Urinary bladder (tissue), 4 donors: ENCODE measurements around the gene C1orf116. TPM values are rescaled to one million over a fixed set of nuclear protein-coding genes. Genes with fewer than 3 reads are reported as not detected.

Source experiments
- DNase-seq: peaks from one replicate; pipeline ENCODE4 v3.0.0-alpha.2; 2015; ENCODE audit errors: extremely low spot score
- H3K27ac ChIP-seq: one replicate; pipeline ENCODE4 v1.5.1; 2013; ENCODE audit warnings: low read depth, mild to moderate bottlenecking, moderate library complexity
- H3K36me3 ChIP-seq: one replicate; pipeline ENCODE4 v1.6.1; 2013; ENCODE audit warnings: mild to moderate bottlenecking, moderate library complexity; ENCODE audit not compliant: insufficient read depth
- H3K4me1 ChIP-seq: one replicate; pipeline ENCODE4 v1.6.1; 2013; ENCODE audit warnings: mild to moderate bottlenecking, moderate library complexity; ENCODE audit not compliant: insufficient read depth
- H3K4me3 ChIP-seq: one replicate; pipeline ENCODE4 v1.5.1; 2013; ENCODE audit warnings: low read depth, low read length
- WGBS: extraction: QIAGEN DNeasy Blood & Tissue Kit; methylation state at CpG from one replicate; pipeline ENCODE4 v1.1.7; 2013; 5-methylcytosine and 5-hydroxymethylcytosine counted together
- polyA plus RNA-seq: library from polyadenylated mRNA; stranded (reverse); fragments of 200-250 nt; gene quantifications from one replicate; pipeline ENCODE4 v1.2.3, GENCODE V29; 2013
- total RNA-seq: library from RNA; depleted of rRNA; stranded (reverse); fragments of >200 nt; gene quantifications from one replicate; pipeline ENCODE4 v1.2.3, GENCODE V29; 2014
- donor health status: healthy with polysubstance abuse.
- donor health status: healthy.

The C1orf116 gene
- total and polyA plus RNA-seq, 2 donors, result 2.7 to 6.2 TPM

- no peak overlapping the region for H3K4me3 ChIP-seq
- 28% methylated on average over 5 of the region's 5 CpGs for WGBS
- H3K27ac ChIP-seq, result no peak overlapping the region
- peaks cover 2% of the 10 kb centered on the region for H3K4me1 ChIP-seq
- H3K36me3 ChIP-seq, result no peaks in the 10 kb centered on the region
- DNase-seq, result no peak
Observed at GRCh38 chr1:207025146-207025880, 7.2 kb downstream of the C1orf116 start.

GRCh38 chr1:207024202-207025145, 8.1 kb downstream of the C1orf116 start:
- DNase-seq, result no peak
- Histone ChIP-seq H3K4me3 (no peak overlapping the region), H3K36me3 (no peaks in the 10 kb centered on the region), H3K4me1 (peaks cover 2% of the 10 kb centered on the region), H3K27ac (peak overlapping the region; percentile 53)
- WGBS, result 53% methylated on average over 18 of the region's 18 CpGs

GRCh38 chr1:207022996-207023679, 9.4 kb downstream of the C1orf116 start:
- no peak for DNase-seq
- no peaks in the 10 kb centered on the region for H3K36me3 ChIP-seq
- no peak overlapping the region for H3K4me3 ChIP-seq
- WGBS, result 95% methylated on average over 8 of the region's 8 CpGs
- no peaks in the 10 kb centered on the region for H3K4me1 ChIP-seq
- H3K27ac ChIP-seq, result no peak overlapping the region

- 91% methylated on average over 15 of the region's 15 CpGs for WGBS
- Histone ChIP-seq H3K27ac (no peak overlapping the region), H3K4me1 (no peaks in the 10 kb centered on the region), H3K4me3 (no peak overlapping the region), H3K36me3 (no peaks in the 10 kb centered on the region)
- DNase-seq, result no peak
Observed at GRCh38 chr1:207021876-207022596, 10.5 kb downstream of the C1orf116 start.

DNA sequence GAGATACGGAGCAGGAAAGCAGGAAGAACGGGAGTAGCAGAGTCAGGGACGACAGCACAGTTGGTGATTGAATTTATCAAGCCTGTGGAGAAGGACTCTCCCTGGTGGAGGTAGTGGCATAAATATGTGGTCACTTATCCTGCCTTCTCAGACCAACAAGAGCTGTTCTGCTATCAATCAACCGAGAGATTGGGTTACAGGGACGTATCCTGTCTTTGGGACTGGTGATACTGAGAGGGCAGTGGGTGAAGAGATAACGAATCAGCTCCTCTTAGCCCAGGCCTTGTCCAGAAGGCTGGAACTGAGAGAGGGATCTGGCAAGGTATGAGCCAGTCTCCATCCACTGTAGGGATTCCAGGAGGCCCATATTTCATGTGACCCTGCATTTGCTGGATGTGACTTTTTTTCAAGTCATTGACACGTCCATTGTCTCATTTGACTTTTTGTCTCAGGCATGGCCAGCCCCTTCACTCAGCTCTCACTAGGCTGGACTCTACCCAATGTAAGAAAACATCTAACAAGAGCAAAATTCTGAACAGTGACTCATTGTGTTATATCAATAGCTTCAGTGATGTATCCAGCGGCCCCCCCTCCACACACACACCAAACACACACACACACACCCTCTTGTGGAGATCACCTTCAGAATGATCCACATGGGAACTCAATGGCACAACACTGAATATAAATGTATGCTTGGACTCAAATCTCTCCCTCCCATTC, 11.3 kb downstream of the C1orf116 start:
- no peak for DNase-seq
- 71% methylated on average over 8 of the region's 8 CpGs for WGBS
- Histone ChIP-seq H3K36me3 (no peaks in the 10 kb centered on the region), H3K4me3 (no peak overlapping the region), H3K27ac (no peak overlapping the region), H3K4me1 (no peaks in the 10 kb centered on the region)

DNA sequence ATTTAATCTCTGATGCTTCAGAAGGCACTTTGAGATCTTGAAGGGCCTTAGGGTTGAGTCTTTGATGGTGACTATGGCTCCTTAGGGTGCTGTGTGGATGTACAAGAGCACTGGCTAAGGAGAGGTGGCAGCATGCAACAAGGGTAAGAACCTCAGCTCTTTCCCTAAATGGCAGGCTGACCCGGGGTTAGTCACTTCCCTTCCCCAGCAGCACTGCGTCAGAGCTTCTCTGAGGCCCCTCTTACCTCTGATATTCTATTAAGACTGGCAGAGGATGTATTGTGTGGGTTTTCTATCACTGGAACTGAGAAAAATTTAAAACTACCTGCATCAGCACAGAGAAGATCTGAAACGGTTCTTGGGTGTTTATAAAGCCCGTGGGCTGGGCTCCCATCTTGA, 11.8 kb downstream of the C1orf116 start:
- Histone ChIP-seq H3K36me3 (no peaks in the 10 kb centered on the region), H3K4me3 (no peak overlapping the region), H3K4me1 (no peaks in the 10 kb centered on the region), H3K27ac (peak overlapping the region; percentile 48)
- DNase-seq, result no peak
- WGBS, result 67% methylated on average over 4 of the region's 4 CpGs

DNA sequence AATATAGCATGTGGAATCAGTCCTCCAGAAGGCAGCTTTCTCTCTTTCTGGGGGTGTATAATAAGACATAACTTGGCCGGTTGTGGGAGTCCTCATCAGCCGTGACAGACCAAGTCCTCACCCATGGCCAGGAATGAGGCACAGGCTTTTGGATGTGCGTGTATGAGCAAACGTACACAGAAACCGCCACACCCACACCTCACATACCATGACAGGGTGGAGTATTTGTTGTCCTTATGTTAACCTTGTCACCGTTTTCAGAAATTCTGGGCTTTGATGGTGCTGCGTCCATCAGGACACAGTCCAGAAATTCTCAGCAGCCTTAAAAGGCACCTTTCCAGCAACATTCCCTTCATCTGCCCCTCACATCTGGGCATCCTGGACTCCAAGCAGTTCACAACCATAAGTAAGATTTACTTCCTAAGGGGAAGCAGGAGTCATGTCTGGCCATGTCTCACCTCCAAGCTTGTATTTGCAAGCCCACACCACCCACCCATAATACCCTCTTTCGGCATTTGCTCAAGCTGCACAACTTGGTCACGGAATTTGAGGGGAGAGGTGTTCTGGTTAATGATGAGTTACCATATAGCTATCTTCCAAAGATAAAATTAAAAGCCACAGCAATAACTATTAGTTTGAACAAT, 12.4 kb downstream of the C1orf116 start:
- Histone ChIP-seq H3K27ac (no peak overlapping the region), H3K36me3 (no peaks in the 10 kb centered on the region), H3K4me1 (no peaks in the 10 kb centered on the region), H3K4me3 (no peak overlapping the region)
- peak; percentile 73 for DNase-seq
- 85% methylated on average over 9 of the region's 9 CpGs for WGBS

- WGBS, result 62% methylated on average over 2 of the region's 2 CpGs
- no peaks in the 10 kb centered on the region for H3K36me3 ChIP-seq
- H3K4me3 ChIP-seq, result no peak overlapping the region
- H3K27ac ChIP-seq, result no peak overlapping the region
- no peak for DNase-seq
- H3K4me1 ChIP-seq, result no peaks in the 10 kb centered on the region
Observed at GRCh38 chr1:207019661-207020060, 12.9 kb downstream of the C1orf116 start.

- Histone ChIP-seq H3K4me1 (no peaks in the 10 kb centered on the region), H3K27ac (no peak overlapping the region), H3K36me3 (no peaks in the 10 kb centered on the region), H3K4me3 (no peak overlapping the region)
- DNase-seq, result no peak
- 89% methylated on average over 2 of the region's 2 CpGs for WGBS
Observed at GRCh38 chr1:207019161-207019560, 13.4 kb downstream of the C1orf116 start.

- 82% methylated on average over 4 of the region's 4 CpGs for WGBS
- Histone ChIP-seq H3K27ac (no peak overlapping the region), H3K36me3 (no peaks in the 10 kb centered on the region), H3K4me3 (no peak overlapping the region), H3K4me1 (no peaks in the 10 kb centered on the region)
- DNase-seq, result no peak
Observed at GRCh38 chr1:207018707-207019106, 13.8 kb downstream of the C1orf116 start.

GRCh38 chr1:207017615-207018559, 14.7 kb downstream of the C1orf116 start:
- H3K4me1 ChIP-seq, result no peaks in the 10 kb centered on the region
- WGBS, result 63% methylated on average over 7 of the region's 7 CpGs
- H3K27ac ChIP-seq, result no peak overlapping the region
- no peaks in the 10 kb centered on the region for H3K36me3 ChIP-seq
- no peak for DNase-seq
- no peak overlapping the region for H3K4me3 ChIP-seq
